ENCODE results near the gene ZNF683. TPM values are rescaled to one million over a fixed set of nuclear protein-coding genes. Genes with fewer than 3 reads are reported as not detected.

The ZNF683 gene
- total and polyA plus RNA-seq, 2 of the 4 experiments (the other 2 are of a cell fraction) = not detected

- H4K91ac ChIP-seq (ENCODE audit: insufficient read depth, low read depth, low read length) = no peak overlapping the region
- H3K4me3 ChIP-seq (ENCODE audit: insufficient read depth, low read depth, low read length) = no peak overlapping the region
- no peak overlapping the region for H3K9ac ChIP-seq (ENCODE audit: low read depth, low read length)
- intact Hi-C loops (cut with micrococcal nuclease) (no loop called here), in situ Hi-C loops (cut with MboI; ENCODE audit: low sequenced_read_pairs) (no loop called here), dilution Hi-C loops (cut with HindIII; ENCODE audit: low sequenced_read_pairs, unreplicated experiment) (no loop called here)
- H4K20me1 ChIP-seq (ENCODE audit: insufficient read depth, low read length) = no peaks in the 10 kb centered on the region
- H2AK5ac ChIP-seq (ENCODE audit: low read depth, low read length) = no peak overlapping the region
- TF ChIP-seq BHLHE40 (IDR thresholded peaks at IDR 0.05; ENCODE audit: low read depth, low read length) (no peak), USF2 (IDR thresholded peaks at IDR 0.05; ENCODE audit: low read depth, low read length) (no peak), CTCF (conservative IDR thresholded peaks at IDR 0.05; ENCODE audit: low read depth, low read length) (no peak), ELK1 (IDR thresholded peaks at IDR 0.05; ENCODE audit: borderline replicate concordance, low read depth, low read length) (no peak), MAFK (IDR thresholded peaks at IDR 0.05; ENCODE audit: low read depth, low read length) (no peak), CHD1 (IDR thresholded peaks at IDR 0.05; ENCODE audit: low read depth, low read length) (no peak), FOS (IDR thresholded peaks at IDR 0.05; ENCODE audit: low read depth, low read length) (no peak), RCOR1 (IDR thresholded peaks at IDR 0.05; ENCODE audit: insufficient replicate concordance, low read length) (no peak), NFE2L2 (IDR thresholded peaks at IDR 0.05; ENCODE audit: low read depth, low read length) (no peak), RAD21 (IDR thresholded peaks at IDR 0.05; ENCODE audit: low read length) (no peak), POLR2A (IDR thresholded peaks at IDR 0.05; ENCODE audit: low read depth, low read length) (no peak)
- no peak overlapping the region for H2BK120ac ChIP-seq (ENCODE audit: low read depth, low read length)
- no peak overlapping the region for H3K4me2 ChIP-seq (ENCODE audit: low read depth, low read length)
- no peaks in the 10 kb centered on the region for H3K9me3 ChIP-seq (ENCODE audit: control insufficient read depth, insufficient read depth, low read length)
- CTCF ChIA-PET = interaction anchor here (0.6 to 2.8 kb wide), 8 partner anchors 11 to 178 kb away, joined by 3 to 18 read pairs (median 4); partner anchors contain the start of gene SH3BGRL3
- no peak overlapping the region for H4K8ac ChIP-seq (ENCODE audit: low read depth in 2 of 2, low read length in 2 of 2)
- H2BK5ac ChIP-seq (ENCODE audit: low read depth, low read length, poor library complexity, severe bottlenecking) = no peak overlapping the region
- no peaks in the 10 kb centered on the region for H3K9me1 ChIP-seq (ENCODE audit: insufficient read depth, low read length)
- no peaks in the 10 kb centered on the region for H3K36me3 ChIP-seq (ENCODE audit: control insufficient read depth, insufficient read depth, low read length)
- no peak overlapping the region for H2AK9ac ChIP-seq (replicated peaks; ENCODE audit: low read depth, low read length, poor library complexity)
- no peak overlapping the region for H3K23ac ChIP-seq (ENCODE audit: low read depth, low read length)
- no peak overlapping the region for H2BK15ac ChIP-seq (ENCODE audit: low read depth, low read length)
- H3K27me3 ChIP-seq (ENCODE audit: control insufficient read depth, insufficient read depth, low read length) = peaks cover 9% of the 10 kb centered on the region
- no peak overlapping the region for H3K27ac ChIP-seq (ENCODE audit: insufficient read depth, low read length)
- BruUV-seq (replicated peaks) = no TSS peak
- H4K5ac ChIP-seq (ENCODE audit: low read depth, low read length) = no peak overlapping the region
- H3K56ac ChIP-seq (ENCODE audit: extremely low read depth, insufficient read depth, low read length) = no peak overlapping the region
- WGBS, 2 experiments (ENCODE audit: extremely low coverage in 2 of 2, insufficient read length in 1 of 2) = 78% methylated on average over 8 of the region's 10 CpGs; no CpG with 5 or more reads in 1 of the 2 experiments
- DNase-seq (no peak), ATAC-seq (ENCODE audit: low read depth) (no peak)
- no peak overlapping the region for H3K14ac ChIP-seq (replicated peaks; ENCODE audit: low read depth, low read length)
- POLR2A ChIA-PET (ENCODE audit: unreplicated experiment) = interaction anchor here (0.5 to 0.9 kb wide), 3 partner anchors 14 to 50 kb away, joined by 3 to 14 read pairs (median 6); no protein-coding TSS in a partner anchor
- H3K4me1 ChIP-seq (ENCODE audit: control insufficient read depth, insufficient read depth, low read length) = peaks cover 3% of the 10 kb centered on the region
- no peak overlapping the region for H3K4ac ChIP-seq (ENCODE audit: low read depth, low read length)
- H2BK20ac ChIP-seq (ENCODE audit: low read depth, low read length) = no peak overlapping the region
- H3K18ac ChIP-seq (ENCODE audit: low read depth, low read length) = no peak overlapping the region
- no peak overlapping the region for H2AFZ ChIP-seq (replicated peaks; ENCODE audit: low read length, poor library complexity)
- no peaks in the 10 kb centered on the region for H3K79me1 ChIP-seq (ENCODE audit: low read depth in 1 of 2, low read length in 2 of 2)
Observed at GRCh38 chr1:26322042-26322331, 50.6 kb downstream of the ZNF683 start.
